ENCODE measurements around the gene LCN6.
A peak's percentile ranks its signal among the peaks of the same experiment; 100 is the strongest.

Gene LCN6

DNA sequence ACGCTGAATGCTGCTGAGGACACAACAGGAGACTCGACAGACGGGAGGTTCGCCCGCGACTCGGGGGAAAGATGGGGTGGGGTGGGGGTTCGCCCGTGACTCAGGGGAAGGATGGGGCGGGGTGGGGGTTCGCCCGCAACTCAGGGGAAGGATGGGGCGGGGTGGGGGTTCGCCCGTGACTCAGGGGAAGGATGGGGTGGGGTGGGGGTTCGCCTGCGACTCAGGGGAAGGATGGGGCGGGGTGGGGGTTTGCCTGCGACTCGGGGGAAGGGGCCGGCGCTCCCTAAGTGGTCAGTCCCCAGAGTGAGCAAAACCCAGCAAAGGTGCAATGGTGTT, 2.2 kb downstream of the LCN6 start:
- Histone ChIP-seq H3K27ac (ENCODE audit: low read depth, low read length) (no peak overlapping the region), H3K9ac (ENCODE audit: low read length in 5 of 5) (no peak overlapping the region)

DNA sequence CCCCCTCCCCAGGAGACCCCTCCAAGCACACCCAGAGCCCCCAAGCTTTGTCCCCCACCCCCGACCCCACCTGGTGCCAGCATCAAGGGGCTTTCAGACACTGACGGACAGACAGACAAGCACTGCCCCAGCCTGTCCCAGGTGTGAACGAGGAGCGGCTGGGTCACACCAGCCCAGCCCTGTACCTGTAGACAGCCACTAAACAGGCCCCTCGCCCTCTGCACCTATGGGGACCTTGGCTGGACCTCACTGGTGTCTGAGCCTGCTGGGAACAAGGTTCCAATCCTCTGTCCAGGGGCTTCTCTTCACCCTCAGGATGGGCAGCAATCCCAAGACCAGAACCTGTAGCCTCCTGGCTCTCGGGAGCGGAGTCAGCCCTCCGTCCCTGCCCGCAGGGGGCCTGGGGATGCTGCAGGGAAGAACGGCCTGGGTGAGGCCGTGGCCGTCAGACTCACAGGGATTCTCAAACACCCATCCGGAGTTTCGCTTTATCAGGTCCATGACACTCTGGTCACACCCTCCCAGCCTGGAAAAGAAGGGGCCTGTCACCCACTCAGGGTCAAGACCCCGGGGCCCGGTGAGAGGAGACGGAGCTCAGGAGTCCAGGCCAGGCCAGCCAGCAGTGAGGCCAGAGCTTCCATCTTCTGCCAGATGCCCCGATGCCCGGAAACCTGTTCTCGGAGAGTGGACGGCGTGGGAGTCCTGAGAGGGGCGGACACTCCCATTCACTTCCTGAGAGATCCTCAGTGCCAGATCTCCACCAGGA, 2.8 kb downstream of the LCN6 start:
- H3K4me3 ChIP-seq (ENCODE audit: low read depth in 1 of 5, low read length in 5 of 5), result peak overlapping the region in 3 of 5 donors; percentile 16 to 33 (median 22)
- no peaks in the 10 kb centered on the region for H3K36me3 ChIP-seq (ENCODE audit: control insufficient read depth in 5 of 5, insufficient read depth in 5 of 5, low read length in 5 of 5)
- no peaks in the 10 kb centered on the region for H3K9me3 ChIP-seq (ENCODE audit: control insufficient read depth in 5 of 5, low read length in 5 of 5)
- H3K9ac ChIP-seq (ENCODE audit: low read length in 5 of 5), result no peak overlapping the region
- peaks cover 25 to 34% (median 27%) of the 10 kb centered on the region in 5 donors for H3K27me3 ChIP-seq (ENCODE audit: control insufficient read depth in 5 of 5, insufficient read depth in 4 of 5, low read length in 5 of 5)
- no peak overlapping the region for H3K27ac ChIP-seq (ENCODE audit: low read depth, low read length)
- peaks cover 0 to 54% (median 26%) of the 10 kb centered on the region in 5 donors for H3K4me1 ChIP-seq (ENCODE audit: control insufficient read depth in 5 of 5, insufficient read depth in 5 of 5, low read length in 5 of 5)

More for the DNA sequence above, 2.2 kb downstream of the LCN6 start:
- Histone ChIP-seq H3K36me3 (ENCODE audit: control insufficient read depth in 5 of 5, insufficient read depth in 5 of 5, low read length in 5 of 5) (no peaks in the 10 kb centered on the region), H3K4me3 (ENCODE audit: low read depth in 1 of 5, low read length in 5 of 5) (peak overlapping the region in 1 of 5 donors; percentile 33), H3K27me3 (ENCODE audit: control insufficient read depth in 5 of 5, insufficient read depth in 4 of 5, low read length in 5 of 5) (peaks cover 19 to 28% (median 22%) of the 10 kb centered on the region in 5 donors), H3K9me3 (ENCODE audit: control insufficient read depth in 5 of 5, low read length in 5 of 5) (peaks cover 0 to 1% (median 0%) of the 10 kb centered on the region in 5 donors), H3K4me1 (ENCODE audit: control insufficient read depth in 5 of 5, insufficient read depth in 5 of 5, low read length in 5 of 5) (peaks cover 0 to 50% (median 21%) of the 10 kb centered on the region in 5 donors)

DNA sequence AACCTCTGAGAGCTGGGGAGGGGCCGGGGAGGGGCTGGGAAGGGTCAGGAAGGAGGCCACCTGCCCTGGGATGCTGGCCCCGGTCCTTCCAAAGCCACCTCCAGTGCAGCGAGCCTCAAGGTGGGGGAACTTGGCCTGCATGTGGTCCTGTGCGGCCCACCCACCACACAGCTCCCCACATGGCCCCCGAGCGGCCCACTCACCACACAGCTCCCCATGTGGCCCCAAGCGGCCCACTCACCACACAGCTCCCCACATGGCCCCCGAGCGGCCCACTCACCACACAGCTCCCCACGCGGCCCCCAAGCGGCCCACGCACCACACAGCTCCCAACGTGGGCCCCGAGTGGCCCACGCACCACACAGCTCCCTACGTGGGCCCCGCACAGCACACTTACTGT, 3.6 kb downstream of the LCN6 start:
- H3K4me3 ChIP-seq (ENCODE audit: low read depth in 1 of 5, low read length in 5 of 5), result no peak overlapping the region
- no peaks in the 10 kb centered on the region for H3K36me3 ChIP-seq (ENCODE audit: control insufficient read depth in 5 of 5, insufficient read depth in 5 of 5, low read length in 5 of 5)
- no peak overlapping the region for H3K27ac ChIP-seq (ENCODE audit: low read depth, low read length)
- peaks cover 31 to 39% (median 35%) of the 10 kb centered on the region in 5 donors for H3K27me3 ChIP-seq (ENCODE audit: control insufficient read depth in 5 of 5, insufficient read depth in 4 of 5, low read length in 5 of 5)
- no peak overlapping the region for H3K9ac ChIP-seq (ENCODE audit: low read length in 5 of 5)
- no peaks in the 10 kb centered on the region for H3K9me3 ChIP-seq (ENCODE audit: control insufficient read depth in 5 of 5, low read length in 5 of 5)
- H3K4me1 ChIP-seq (ENCODE audit: control insufficient read depth in 5 of 5, insufficient read depth in 5 of 5, low read length in 5 of 5), result peaks cover 0 to 52% (median 26%) of the 10 kb centered on the region in 5 donors

DNA sequence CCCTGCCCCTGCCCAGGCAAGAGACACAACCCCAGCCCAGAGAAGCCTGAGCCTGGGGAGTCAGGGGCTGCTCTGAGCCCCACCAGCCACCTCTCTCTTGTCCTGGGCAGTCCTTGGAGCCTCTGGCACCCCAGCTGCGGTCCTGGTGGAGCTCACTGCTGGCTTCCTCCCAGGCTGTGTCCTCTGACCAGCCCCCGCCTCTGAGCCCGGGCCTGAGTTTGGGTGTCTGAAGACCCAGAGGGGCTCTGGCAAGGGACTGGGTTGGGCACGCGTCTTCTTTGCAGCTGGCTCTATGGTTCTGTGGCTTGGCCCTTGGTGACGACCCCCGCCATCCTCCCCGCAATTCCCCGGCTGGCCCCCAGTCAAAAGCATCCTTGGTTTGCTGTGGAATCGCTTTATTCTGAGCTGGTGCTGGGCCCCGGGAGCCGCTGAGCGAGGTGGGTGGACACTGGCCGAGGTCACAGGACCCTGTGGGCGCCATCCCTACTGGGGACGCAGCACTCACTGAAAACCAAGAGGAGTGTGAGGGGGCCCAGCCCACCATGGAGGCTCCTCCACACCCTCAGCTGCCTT, 4.6 kb downstream of the LCN6 start:
- Histone ChIP-seq H3K4me1 (ENCODE audit: control insufficient read depth in 5 of 5, insufficient read depth in 5 of 5, low read length in 5 of 5) (peaks cover 0 to 42% (median 22%) of the 10 kb centered on the region in 5 donors), H3K27ac (ENCODE audit: low read depth, low read length) (no peak overlapping the region), H3K27me3 (ENCODE audit: control insufficient read depth in 5 of 5, insufficient read depth in 4 of 5, low read length in 5 of 5) (peaks cover 34 to 43% (median 38%) of the 10 kb centered on the region in 5 donors), H3K36me3 (ENCODE audit: control insufficient read depth in 5 of 5, insufficient read depth in 5 of 5, low read length in 5 of 5) (no peaks in the 10 kb centered on the region), H3K9me3 (ENCODE audit: control insufficient read depth in 5 of 5, low read length in 5 of 5) (no peaks in the 10 kb centered on the region), H3K4me3 (ENCODE audit: low read depth in 1 of 5, low read length in 5 of 5) (no peak overlapping the region), H3K9ac (ENCODE audit: low read length in 5 of 5) (no peak overlapping the region)

DNA sequence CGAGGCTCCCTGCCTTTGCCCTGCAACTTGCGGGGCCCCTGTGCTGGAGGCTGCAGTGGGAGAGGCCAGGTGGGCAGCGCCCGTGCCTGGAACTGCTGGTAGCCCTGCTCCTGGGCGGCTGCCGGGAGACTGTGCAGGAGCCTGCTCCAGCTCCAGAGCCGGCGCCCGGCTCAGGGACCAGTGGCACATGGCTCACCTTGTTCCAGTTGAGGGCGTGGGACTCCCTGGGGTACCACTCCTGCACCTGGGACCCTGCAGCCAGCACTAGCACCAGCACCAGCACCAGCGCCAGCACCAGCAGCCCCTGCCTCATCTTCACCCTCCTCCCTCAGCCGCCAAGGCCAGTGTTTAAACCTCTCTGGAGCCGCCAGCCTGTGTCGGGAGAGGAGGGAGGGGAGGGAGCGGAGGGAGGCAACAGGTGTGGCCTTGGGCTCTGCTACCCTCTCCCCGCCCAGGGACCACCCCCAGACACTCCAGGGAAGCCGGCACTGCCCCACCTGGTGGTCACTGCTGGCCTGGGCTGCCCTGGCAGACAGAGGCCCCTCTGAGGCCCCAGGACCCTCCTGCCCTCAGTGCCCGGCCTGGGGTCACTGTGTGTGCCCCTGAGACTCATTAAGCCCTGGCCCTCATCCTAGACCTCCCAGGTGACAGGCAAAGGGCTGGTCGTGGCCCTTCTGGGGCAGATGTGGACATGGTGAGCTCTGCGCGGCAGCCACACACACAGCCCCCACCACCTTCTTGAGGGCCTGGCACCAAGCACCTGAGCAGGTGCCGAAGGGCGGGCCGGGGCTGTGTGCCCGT, 5.5 kb downstream of the LCN6 start, which contains the start of gene LCN10:
Gene LCN10 (minus strand): TSS at position 350 of the 801 bp plus-strand sequence. CDS start 37 bp downstream, at position 313.
- Histone ChIP-seq H3K9me3 (ENCODE audit: control insufficient read depth in 5 of 5, low read length in 5 of 5) (no peaks in the 10 kb centered on the region), H3K27me3 (ENCODE audit: control insufficient read depth in 5 of 5, insufficient read depth in 4 of 5, low read length in 5 of 5) (peaks cover 34 to 43% (median 38%) of the 10 kb centered on the region in 5 donors), H3K27ac (ENCODE audit: low read depth, low read length) (no peak within 1 kb of the TSS), H3K4me1 (ENCODE audit: control insufficient read depth in 5 of 5, insufficient read depth in 5 of 5, low read length in 5 of 5) (peaks cover 0 to 32% (median 18%) of the 10 kb centered on the region in 5 donors), H3K36me3 (ENCODE audit: control insufficient read depth in 5 of 5, insufficient read depth in 5 of 5, low read length in 5 of 5) (no peaks in the 10 kb centered on the region), H3K9ac (ENCODE audit: low read length in 5 of 5) (no peak within 1 kb of the TSS), H3K4me3 (ENCODE audit: low read depth in 1 of 5, low read length in 5 of 5) (no peak within 1 kb of the TSS)

DNA sequence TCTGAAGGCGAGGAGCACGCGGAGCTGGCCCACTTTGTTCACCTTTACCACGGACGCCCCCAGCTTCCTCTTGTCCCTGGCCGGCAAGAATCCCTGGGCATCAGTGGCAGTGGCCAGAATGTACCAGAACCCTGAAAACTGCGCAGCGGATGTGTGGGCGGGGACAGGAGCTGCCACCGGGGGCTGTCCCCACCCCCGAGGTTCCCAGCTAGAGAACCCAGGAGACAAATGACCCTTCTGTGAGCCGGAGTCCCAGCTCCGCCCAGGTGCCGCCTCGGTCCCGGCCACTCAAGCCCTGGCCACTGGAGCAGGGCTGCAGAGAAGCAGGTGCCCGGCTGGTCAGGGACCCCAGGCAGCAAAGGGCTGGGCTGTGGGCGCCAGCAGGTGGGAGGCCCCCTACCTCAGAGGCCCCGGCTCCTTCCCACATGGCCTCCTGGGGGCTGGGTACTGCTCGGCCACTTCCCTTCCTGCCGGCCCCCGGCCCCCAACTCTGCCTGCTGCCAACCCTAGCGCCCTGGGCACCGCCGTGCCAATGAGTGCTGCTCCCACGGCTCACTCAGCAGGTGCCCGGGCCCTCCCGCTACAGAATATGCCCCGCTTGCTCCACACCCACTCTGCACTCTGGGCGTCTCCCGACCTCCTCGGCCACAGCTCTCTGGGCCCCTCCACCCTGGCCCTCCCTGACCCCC, 6.3 kb downstream of the LCN6 start:
- Histone ChIP-seq H3K27ac (ENCODE audit: low read depth, low read length) (no peak overlapping the region), H3K9ac (ENCODE audit: low read length in 5 of 5) (no peak overlapping the region), H3K4me3 (ENCODE audit: low read depth in 1 of 5, low read length in 5 of 5) (no peak overlapping the region), H3K9me3 (ENCODE audit: control insufficient read depth in 5 of 5, low read length in 5 of 5) (no peaks in the 10 kb centered on the region), H3K4me1 (ENCODE audit: control insufficient read depth in 5 of 5, insufficient read depth in 5 of 5, low read length in 5 of 5) (peaks cover 0 to 31% (median 18%) of the 10 kb centered on the region in 5 donors), H3K36me3 (ENCODE audit: control insufficient read depth in 5 of 5, insufficient read depth in 5 of 5, low read length in 5 of 5) (no peaks in the 10 kb centered on the region), H3K27me3 (ENCODE audit: control insufficient read depth in 5 of 5, insufficient read depth in 4 of 5, low read length in 5 of 5) (peaks cover 31 to 43% (median 38%) of the 10 kb centered on the region in 5 donors)

DNA sequence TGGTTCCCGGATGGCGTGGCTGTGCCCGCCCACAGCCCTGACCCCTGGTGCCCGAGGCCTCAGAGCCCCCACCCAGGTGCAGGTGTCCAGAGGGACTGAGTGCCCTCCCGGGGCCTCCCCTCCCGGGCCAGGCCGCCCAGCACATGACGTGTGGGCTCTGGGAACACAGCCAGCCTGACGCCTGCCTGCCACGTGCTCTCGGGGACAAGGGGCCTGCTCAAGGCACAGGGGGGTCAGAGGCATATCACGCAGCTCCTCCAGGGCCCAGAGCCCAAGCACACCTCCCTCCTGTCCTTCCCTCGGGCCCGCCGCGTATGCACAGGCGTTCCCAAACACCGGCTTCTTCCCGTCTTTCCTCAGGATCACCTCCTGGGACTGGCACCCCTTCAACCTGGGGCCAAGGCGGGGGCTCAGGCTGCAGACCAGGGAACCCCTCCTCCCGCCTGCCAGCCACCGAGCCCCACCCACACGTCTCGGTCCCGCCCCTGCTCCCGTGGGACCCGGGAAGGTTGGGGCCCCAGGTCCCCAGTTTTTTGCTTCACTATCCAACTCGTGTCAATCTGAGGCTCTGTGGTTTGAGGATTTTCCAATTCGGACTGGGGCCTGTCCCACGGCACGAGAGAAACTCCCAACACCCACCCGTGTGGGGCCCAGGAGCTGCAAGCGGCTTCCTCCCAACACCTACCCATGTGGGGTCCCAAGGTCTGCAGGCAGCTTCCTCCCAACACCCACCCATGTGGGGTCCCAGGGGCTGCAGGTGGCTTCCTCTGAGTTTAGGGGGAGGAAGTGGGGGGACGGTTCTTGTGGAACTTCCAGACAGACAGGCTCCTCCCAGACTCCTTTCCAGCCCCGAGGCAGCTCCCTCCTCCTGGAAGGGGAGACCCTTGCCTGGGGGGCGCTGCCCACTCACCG, 7.1 kb downstream of the LCN6 start:
- Histone ChIP-seq H3K9me3 (ENCODE audit: control insufficient read depth in 5 of 5, low read length in 5 of 5) (no peaks in the 10 kb centered on the region), H3K9ac (ENCODE audit: low read length in 5 of 5) (no peak overlapping the region), H3K27ac (ENCODE audit: low read depth, low read length) (no peak overlapping the region), H3K4me1 (ENCODE audit: control insufficient read depth in 5 of 5, insufficient read depth in 5 of 5, low read length in 5 of 5) (peaks cover 0 to 26% (median 18%) of the 10 kb centered on the region in 5 donors), H3K4me3 (ENCODE audit: low read depth in 1 of 5, low read length in 5 of 5) (no peak overlapping the region), H3K27me3 (ENCODE audit: control insufficient read depth in 5 of 5, insufficient read depth in 4 of 5, low read length in 5 of 5) (peaks cover 31 to 43% (median 38%) of the 10 kb centered on the region in 5 donors), H3K36me3 (ENCODE audit: control insufficient read depth in 5 of 5, insufficient read depth in 5 of 5, low read length in 5 of 5) (no peaks in the 10 kb centered on the region)

DNA sequence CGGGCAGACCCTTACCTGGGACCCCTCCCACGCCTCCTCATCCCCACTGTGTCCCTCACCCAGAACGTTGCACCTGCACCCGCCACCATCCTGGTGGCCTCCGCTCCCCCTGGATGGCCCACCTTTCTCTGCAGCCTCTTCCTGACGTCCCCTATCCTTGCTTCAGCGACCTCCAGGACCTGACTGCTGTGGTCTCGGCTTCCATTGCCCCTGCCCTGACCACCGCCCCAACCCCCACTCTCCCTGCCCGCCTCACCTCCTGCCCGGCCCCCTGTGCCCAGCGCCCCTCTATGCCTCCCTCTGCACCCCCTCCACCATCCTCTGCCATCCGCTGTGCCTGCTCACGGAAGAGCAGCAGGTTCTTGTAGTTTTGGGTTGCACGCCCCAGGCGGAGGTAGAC, 7.8 kb downstream of the LCN6 start:
- Histone ChIP-seq H3K36me3 (ENCODE audit: control insufficient read depth in 5 of 5, insufficient read depth in 5 of 5, low read length in 5 of 5) (no peaks in the 10 kb centered on the region), H3K4me1 (ENCODE audit: control insufficient read depth in 5 of 5, insufficient read depth in 5 of 5, low read length in 5 of 5) (peaks cover 0 to 21% (median 17%) of the 10 kb centered on the region in 5 donors), H3K9me3 (ENCODE audit: control insufficient read depth in 5 of 5, low read length in 5 of 5) (no peaks in the 10 kb centered on the region), H3K9ac (ENCODE audit: low read length in 5 of 5) (no peak overlapping the region), H3K27ac (ENCODE audit: low read depth, low read length) (no peak overlapping the region), H3K4me3 (ENCODE audit: low read depth in 1 of 5, low read length in 5 of 5) (no peak overlapping the region), H3K27me3 (ENCODE audit: control insufficient read depth in 5 of 5, insufficient read depth in 4 of 5, low read length in 5 of 5) (peaks cover 31 to 43% (median 38%) of the 10 kb centered on the region in 5 donors)

DNA sequence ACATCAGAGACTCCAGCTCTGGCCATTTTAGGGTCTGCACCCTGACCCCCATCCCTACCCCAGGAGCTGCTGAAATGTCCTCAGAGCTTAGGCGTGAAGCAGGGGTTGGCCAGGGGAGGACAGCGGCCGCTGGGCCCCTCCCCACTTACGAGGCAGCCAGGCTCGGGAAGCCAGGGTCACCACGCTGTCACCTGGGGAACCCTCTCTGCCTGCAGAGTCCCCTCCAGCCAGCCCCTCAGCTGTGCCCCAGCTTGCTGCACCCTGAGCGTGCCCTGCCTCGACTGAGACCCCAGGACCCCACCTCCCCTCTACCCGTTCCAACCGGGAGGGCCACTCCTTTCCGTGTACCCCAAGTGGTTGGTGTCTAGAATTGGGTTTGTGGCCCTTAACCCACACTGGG, 8.3 kb downstream of the LCN6 start:
- H3K4me3 ChIP-seq (ENCODE audit: low read depth in 1 of 5, low read length in 5 of 5), result no peak overlapping the region
- H3K9ac ChIP-seq (ENCODE audit: low read length in 5 of 5), result no peak overlapping the region
- H3K27me3 ChIP-seq (ENCODE audit: control insufficient read depth in 5 of 5, insufficient read depth in 4 of 5, low read length in 5 of 5), result peaks cover 31 to 43% (median 38%) of the 10 kb centered on the region in 5 donors
- H3K4me1 ChIP-seq (ENCODE audit: control insufficient read depth in 5 of 5, insufficient read depth in 5 of 5, low read length in 5 of 5), result peaks cover 0 to 19% (median 16%) of the 10 kb centered on the region in 5 donors
- no peak overlapping the region for H3K27ac ChIP-seq (ENCODE audit: low read depth, low read length)
- no peaks in the 10 kb centered on the region for H3K36me3 ChIP-seq (ENCODE audit: control insufficient read depth in 5 of 5, insufficient read depth in 5 of 5, low read length in 5 of 5)
- H3K9me3 ChIP-seq (ENCODE audit: control insufficient read depth in 5 of 5, low read length in 5 of 5), result no peaks in the 10 kb centered on the region
